WI38 (cell line): ENCODE data around the gene ELMO1.

Experiments
- H3K4me3 ChIP-seq: 2 replicates; pipeline ENCODE4 v1.5.1; 2011; ENCODE audit warnings: low read depth, mild to moderate bottlenecking, control low read depth, low read length
- TF ChIP-seq, protein P1 (sequence below): IDR thresholded peaks from 2 replicates; pipeline ENCODE4 v1.5.1; 2012; ENCODE audit warnings: low read depth, mild to moderate bottlenecking, control low read depth, low read length

The ELMO1 gene

DNA sequence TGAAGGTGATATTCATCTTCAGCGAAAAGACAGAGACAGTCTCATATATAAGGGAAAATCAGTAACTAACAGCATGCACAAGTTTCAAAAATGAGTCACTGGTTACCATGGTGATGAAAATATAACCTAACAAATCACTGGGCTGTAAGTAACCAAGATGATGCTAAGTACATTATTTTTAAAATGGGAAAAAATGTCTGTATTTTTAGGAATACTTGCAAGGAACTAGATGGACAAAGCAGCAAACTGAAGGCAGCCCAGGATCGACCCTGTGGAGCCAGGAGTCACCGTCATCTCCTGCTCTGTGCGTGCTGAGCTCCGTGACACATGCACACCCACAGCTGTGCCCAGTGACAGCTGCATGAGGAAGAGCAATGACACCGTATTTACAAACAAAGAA, 137.3 kb downstream of the ELMO1 start:
- no peak overlapping the region for H3K4me3 ChIP-seq
- TF ChIP-seq, protein P1, sequence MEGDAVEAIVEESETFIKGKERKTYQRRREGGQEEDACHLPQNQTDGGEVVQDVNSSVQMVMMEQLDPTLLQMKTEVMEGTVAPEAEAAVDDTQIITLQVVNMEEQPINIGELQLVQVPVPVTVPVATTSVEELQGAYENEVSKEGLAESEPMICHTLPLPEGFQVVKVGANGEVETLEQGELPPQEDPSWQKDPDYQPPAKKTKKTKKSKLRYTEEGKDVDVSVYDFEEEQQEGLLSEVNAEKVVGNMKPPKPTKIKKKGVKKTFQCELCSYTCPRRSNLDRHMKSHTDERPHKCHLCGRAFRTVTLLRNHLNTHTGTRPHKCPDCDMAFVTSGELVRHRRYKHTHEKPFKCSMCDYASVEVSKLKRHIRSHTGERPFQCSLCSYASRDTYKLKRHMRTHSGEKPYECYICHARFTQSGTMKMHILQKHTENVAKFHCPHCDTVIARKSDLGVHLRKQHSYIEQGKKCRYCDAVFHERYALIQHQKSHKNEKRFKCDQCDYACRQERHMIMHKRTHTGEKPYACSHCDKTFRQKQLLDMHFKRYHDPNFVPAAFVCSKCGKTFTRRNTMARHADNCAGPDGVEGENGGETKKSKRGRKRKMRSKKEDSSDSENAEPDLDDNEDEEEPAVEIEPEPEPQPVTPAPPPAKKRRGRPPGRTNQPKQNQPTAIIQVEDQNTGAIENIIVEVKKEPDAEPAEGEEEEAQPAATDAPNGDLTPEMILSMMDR, result no peak

DNA sequence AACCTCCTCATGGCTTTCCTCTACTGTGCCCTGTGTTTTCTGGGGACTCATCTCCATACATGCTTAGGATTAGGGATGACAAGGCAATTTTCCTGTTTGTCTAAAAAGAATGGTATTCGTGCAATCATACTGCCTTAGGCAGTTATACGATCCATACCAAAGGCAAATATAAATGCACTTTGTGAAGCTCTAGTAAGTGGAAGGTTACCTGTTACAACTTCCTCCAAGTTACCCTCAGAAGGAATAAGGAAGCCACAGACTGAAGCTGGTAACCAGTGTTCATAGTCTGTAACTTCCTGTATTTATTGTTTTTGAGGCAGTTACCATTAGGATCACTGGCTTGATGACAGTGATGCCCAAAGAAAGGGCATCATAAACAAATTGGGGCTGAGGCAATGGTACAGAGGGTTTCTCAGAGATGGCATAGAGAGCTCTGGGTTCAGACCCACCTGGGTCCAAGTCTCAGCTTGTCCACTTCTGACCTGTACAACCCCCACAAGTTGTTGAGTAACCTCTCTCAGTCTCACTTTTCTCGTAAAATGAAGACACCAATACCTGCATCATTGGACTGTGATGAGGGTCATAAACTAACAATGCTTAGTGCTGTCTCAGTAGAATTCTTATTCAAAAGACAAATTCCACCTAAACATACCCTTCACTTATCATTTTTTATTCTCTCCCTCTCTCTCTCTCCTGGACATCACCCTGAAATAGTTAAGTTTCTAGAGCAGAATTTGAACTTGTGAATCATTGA, 138.2 kb downstream of the ELMO1 start:
- H3K4me3 ChIP-seq, result no peak overlapping the region
- TF ChIP-seq, protein P1, result no peak

DNA sequence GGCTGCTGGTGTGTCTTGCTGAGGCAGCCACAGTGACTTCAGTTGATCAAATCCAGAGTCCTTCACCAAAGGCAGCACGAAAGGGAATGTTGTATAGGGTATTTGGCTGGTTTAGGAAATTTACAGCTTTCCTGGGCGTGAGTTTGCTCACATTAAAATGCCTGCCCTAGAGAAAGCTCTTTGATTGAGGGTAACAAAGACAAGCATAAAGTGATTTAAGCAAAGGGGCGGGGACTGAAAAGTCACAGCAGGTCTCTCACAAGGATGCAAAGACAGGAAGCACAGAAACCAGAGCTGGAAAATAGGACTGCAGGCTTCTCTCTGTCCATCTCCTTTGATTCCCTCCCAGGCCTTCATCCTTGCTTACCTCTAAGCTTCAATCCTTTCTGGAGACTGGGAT, 139.2 kb downstream of the ELMO1 start:
- H3K4me3 ChIP-seq, result no peak overlapping the region
- TF ChIP-seq, protein P1, result no peak

DNA sequence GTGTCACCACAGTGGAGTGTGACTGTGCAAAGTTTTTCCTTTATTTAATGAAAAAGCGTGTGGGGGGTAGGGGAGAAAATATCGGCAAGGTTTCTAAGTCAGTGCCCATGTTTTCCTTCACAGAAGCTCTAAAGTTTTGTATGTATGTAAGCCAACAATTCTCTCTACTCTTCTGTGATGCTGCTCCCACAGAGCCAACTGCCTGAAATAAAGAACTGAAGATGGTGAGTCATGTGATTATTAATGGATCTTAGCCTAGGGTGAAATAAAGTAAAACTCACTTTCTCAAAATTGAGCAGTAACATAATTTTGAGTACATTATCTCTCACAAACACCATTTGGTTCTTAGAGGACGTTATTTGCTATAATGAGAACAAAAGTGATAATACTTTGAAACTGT, 143.7 kb downstream of the ELMO1 start:
- TF ChIP-seq, protein P1, result no peak
- H3K4me3 ChIP-seq, result no peak overlapping the region

DNA sequence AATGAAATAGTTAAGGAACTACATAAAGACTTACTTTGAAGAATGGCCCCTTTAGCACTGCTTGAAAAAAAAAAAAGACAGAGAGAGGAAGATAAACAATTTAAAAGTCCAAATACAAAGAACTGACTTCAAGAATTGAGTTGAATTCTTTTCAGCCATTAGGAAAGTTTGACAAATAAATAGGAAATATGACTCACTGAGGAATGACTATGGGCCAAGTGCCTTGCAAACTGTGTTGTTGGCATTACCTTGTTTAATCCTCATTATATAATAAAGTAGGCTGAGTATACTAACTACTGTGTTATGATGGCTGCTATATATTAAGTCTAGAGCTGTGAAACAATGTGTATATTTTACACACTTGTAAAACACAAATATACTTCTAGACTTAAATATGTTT, 151.1 kb downstream of the ELMO1 start:
- TF ChIP-seq, protein P1, result no peak
- H3K4me3 ChIP-seq, result no peak overlapping the region

DNA sequence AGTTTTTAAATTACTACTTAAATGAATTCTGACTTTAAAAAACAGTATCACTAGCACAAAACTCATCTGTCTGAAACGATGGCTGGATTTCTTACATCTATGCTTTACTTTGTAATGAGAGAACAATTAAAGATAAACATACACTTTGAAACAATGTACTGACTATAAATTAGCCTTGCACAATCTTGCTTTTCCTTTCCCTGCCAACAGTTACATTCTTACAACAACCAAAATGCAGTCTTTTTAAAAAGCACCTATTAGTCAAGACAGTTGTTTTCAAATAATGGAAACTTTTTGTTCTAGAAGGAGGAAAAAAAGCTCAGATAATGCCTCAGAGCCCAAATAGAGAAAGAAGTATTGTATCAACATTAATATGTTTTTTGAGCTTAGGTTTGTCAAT, 153.3 kb downstream of the ELMO1 start:
- no peak overlapping the region for H3K4me3 ChIP-seq
- TF ChIP-seq, protein P1, result no peak

DNA sequence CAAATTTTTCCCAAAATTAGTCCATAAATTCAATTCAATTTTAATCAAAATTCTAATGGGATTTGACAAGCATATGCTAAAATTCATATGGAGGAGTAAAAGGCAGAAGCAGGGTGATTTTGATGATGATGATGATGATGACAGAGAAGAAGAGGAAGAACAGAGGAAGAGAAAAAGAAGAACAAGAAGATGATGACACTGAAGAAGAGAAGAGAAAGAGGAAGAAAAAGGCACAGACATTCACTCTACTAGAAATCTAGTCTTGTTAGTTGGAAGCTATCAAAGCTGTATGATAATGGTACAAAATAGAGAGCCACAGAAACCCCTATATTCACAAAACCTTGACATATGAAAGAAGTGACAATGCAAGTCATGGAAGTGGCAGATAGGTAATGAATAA, 157.9 kb downstream of the ELMO1 start:
- TF ChIP-seq, protein P1, result no peak
- no peak overlapping the region for H3K4me3 ChIP-seq
